Lower leg skin (tissue), 4 donors: ENCODE results near the gene UGP2. TPM values are rescaled to one million over a fixed set of nuclear protein-coding genes. Genes with fewer than 3 reads are reported as not detected.

Experiments used
- DNase-seq, 2 donors: peaks; one replicate each; pipeline ENCODE4 v3.0.0-alpha.2; 2019; ENCODE audit warnings: low spot score in 2 of 2
- H3K4me3 ChIP-seq: fragments of 200-600 bp; sonication (generic); 2 replicates; pipeline ENCODE4 v1.5.1; 2017; ENCODE audit warnings: mild to moderate bottlenecking, low read depth; ENCODE audit not compliant: poor library complexity, severe bottlenecking
- CTCF ChIP-seq, 3 donors: fragments of 450-650 bp; IDR thresholded peaks; one replicate each; pipeline ENCODE4 v1.5.1; 2016; ENCODE audit warnings: antibody characterized with exemption in 3 of 3, mild to moderate bottlenecking in 3 of 3, moderate library complexity in 2 of 3
- POLR2A ChIP-seq, 2 donors: fragments of 450-650 bp; IDR thresholded peaks; one replicate each; pipeline ENCODE4 v1.6.1; 2016 to 2017; ENCODE audit warnings: antibody characterized with exemption in 2 of 2, mild to moderate bottlenecking in 1 of 2, moderate library complexity in 1 of 2
- WGBS, 2 donors: methylation state at CpG; one replicate each; pipeline ENCODE4 v1.1.5; 2018; 5-methylcytosine and 5-hydroxymethylcytosine counted together
- intact Hi-C: fragments of 100-400 bp; cut with DNase I; formaldehyde crosslinking; loops from one replicate; pipeline ENCODE4 v1.15.0; 2023; ENCODE audit warnings: low total_unique reads
- total RNA-seq, 4 donors: library from RNA; depleted of rRNA; stranded (reverse); fragments of >200 nt; gene quantifications; one replicate each; pipeline ENCODE4 v1.1.0, GENCODE V29; 2016

Gene UGP2
- total RNA-seq, 4 donors from 2014 or later: 61.1 to 153 (median 92.7) TPM

DNA sequence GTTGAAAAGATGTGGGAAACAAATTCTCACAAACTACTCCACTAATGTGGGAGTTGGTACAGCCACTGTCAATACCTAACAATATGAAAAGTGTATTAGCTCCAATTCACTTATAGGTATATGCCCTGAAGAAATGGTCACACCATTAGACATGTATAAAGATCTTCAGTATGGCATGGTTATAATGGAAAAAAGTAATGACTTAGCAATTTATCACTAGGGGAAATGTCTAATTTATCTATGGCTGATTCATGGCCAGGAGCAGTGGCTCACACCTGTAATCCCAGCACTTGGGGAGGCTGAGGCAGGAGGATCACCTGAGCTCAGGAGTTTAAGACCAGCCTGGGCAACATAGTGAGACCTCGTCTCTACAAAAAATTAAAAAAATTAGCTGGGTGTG lies 52.5 kb downstream of the UGP2 start:
- H3K4me3 ChIP-seq: no peak overlapping the region
- intact Hi-C loops: no loop called here
- DNase-seq: no peak
- 84 to 100% methylated on average over 1 of the region's 1 CpG for WGBS, 2 donors
- no peak for TF ChIP-seq POLR2A (IDR thresholded peaks at IDR 0.05)
- TF ChIP-seq CTCF (IDR thresholded peaks at IDR 0.05): no peak

DNA sequence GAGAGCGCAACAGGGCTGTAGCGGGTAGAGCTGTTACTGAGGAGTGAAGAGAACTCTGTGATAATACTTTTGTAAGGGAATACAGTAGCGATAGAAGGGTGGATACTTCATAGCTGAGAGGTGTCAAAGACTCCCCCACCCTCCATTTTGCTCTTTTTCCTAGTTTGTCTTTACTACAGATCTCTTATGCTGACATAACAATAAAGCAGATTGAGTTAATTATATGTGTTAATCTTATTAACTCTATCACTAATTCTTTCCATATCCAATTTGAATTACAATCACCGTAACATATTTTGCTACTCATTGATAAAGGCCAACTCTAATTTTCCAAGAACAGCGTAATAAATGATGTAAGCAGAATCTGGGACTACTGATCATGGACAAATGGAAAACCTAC lies 57.1 kb downstream of the UGP2 start:
- 98 to 99% methylated on average over 5 of the region's 5 CpGs for WGBS, 2 donors
- intact Hi-C loops: no loop called here
- H3K4me3 ChIP-seq: no peak overlapping the region
- DNase-seq: no peak
- TF ChIP-seq POLR2A (IDR thresholded peaks at IDR 0.05): no peak
- TF ChIP-seq CTCF (IDR thresholded peaks at IDR 0.05): no peak

DNA sequence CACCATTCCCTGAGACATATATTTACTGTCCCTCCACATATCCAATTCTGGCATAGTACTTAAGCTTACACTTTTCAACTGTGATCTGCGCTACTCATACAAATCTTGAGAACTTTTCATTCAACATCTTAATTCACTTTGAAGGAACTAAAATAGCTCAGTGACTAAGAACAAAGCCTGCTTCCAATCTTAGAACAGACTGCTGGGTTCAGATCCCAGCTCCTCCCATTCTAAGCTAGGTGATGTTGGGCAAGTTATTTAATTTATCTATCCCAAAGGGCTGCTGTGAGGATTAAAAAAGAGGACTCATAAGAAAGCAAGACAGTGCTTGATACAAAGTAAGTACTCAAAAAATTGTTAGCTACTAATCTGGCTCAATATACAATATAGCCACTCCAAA lies 57.9 kb downstream of the UGP2 start:
- DNase-seq: no peak
- H3K4me3 ChIP-seq: no peak overlapping the region
- intact Hi-C loops: no loop called here
- no peak for TF ChIP-seq POLR2A (IDR thresholded peaks at IDR 0.05)
- no peak for TF ChIP-seq CTCF (IDR thresholded peaks at IDR 0.05)
- 85 to 93% methylated on average over 1 of the region's 1 CpG for WGBS, 2 donors

DNA sequence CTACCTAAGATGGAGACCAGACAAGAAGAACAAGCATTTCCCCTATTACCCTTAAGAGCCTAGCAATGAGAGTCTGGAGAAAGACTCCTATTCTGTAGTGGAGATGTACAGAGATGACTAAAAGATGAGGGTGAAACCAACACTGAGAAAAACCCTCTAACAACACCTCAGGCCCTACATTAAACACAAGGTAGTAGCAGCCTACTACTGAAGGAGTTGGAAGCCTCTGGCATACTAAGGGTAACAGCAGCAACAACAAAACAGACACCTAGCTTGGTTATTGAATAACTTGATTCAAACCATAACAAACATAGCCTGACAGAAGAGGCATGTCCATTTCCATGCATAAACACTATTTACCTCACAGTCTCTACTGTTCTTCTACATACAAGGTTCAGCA lies 60.5 kb downstream of the UGP2 start:
- no peak for DNase-seq
- TF ChIP-seq POLR2A (IDR thresholded peaks at IDR 0.05) (no peak), CTCF (IDR thresholded peaks at IDR 0.05) (no peak)
- no peak overlapping the region for H3K4me3 ChIP-seq
- intact Hi-C loops: no loop called here

DNA sequence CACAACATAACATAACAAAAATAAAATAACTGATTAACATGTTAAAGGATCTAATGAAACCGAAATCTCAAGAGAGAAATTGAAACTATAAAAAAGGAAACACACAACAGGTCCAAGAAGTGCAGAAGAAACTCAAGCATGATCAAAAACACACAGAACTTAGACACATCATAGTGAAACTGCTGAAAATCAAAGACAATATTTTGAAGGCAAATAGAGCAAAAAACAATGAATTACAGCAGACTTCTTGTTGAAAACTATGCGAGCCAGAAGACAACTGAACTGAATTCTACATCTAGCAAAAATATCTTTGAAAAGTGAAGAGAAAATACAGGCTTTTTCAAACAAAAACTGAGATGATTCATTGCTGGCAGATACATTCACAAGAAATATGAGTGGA lies 61.3 kb downstream of the UGP2 start:
- 92 to 96% methylated on average over 2 of the region's 2 CpGs for WGBS, 2 donors
- intact Hi-C loops: no loop called here
- DNase-seq: no peak
- H3K4me3 ChIP-seq: no peak overlapping the region
- TF ChIP-seq POLR2A (IDR thresholded peaks at IDR 0.05) (no peak), CTCF (IDR thresholded peaks at IDR 0.05) (no peak)

GRCh38 chr2:63914311-63914710 lies 72.6 kb downstream of the UGP2 start:
- H3K4me3 ChIP-seq: no peak overlapping the region
- 87 to 92% methylated on average over 1 of the region's 1 CpG for WGBS, 2 donors
- TF ChIP-seq CTCF (IDR thresholded peaks at IDR 0.05) (no peak), POLR2A (IDR thresholded peaks at IDR 0.05) (no peak)
- intact Hi-C loops: no loop called here
- DNase-seq: no peak
